Measurements from ENCODE around the gene ASMT.
"Not testable (repeated sequence)": the region's sequence is repeated elsewhere in the genome, so short reads cannot be mapped to it uniquely, and the experiment has no call there.

Gene ASMT

DNA sequence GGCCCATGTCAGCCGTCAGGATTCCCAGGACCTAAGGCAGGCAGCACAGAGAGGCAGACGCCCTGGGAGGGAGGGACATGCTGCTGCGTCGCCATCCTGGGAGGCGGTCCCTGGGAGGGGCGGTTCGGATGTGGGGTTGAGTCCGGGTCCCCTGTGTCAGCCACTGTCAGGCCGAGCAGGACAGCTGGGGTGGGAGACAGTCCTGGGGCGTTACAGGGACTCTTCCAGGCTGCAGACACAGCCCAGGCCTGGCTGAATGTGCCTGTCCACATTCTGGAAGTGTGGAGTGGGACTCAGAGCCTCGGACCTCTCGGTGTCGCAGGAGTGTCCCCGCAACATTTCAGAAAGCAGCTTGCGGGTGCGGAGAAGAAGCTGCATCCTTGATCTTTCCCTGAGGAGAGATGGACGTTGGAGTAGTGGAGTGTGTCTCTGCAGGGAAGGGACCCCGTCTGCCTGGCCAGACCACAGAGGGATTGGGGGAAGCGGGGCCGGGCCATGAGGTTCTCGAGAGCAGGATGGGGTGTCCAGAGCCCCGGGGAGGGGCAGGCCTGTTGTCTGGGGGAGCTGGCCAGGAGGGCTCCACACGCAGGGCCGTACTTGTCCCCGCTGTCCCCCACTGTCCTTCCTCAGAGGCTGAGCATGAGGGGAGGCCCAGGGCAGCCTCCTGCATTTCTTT, 17.4 kb upstream of the ASMT start:
- DNase-seq (ENCODE audit: low read depth): no peak

- no peak for DNase-seq (ENCODE audit: low read depth)
Measured at GRCh38 chrX:1598021-1598875, 16.6 kb upstream of the ASMT start.

- no peak for DNase-seq (ENCODE audit: low read depth)
Measured at GRCh38 chrX:1598876-1599790, 15.7 kb upstream of the ASMT start.

GRCh38 chrX:1599791-1600405, 15.0 kb upstream of the ASMT start:
- no peak for DNase-seq (ENCODE audit: low read depth)

DNA sequence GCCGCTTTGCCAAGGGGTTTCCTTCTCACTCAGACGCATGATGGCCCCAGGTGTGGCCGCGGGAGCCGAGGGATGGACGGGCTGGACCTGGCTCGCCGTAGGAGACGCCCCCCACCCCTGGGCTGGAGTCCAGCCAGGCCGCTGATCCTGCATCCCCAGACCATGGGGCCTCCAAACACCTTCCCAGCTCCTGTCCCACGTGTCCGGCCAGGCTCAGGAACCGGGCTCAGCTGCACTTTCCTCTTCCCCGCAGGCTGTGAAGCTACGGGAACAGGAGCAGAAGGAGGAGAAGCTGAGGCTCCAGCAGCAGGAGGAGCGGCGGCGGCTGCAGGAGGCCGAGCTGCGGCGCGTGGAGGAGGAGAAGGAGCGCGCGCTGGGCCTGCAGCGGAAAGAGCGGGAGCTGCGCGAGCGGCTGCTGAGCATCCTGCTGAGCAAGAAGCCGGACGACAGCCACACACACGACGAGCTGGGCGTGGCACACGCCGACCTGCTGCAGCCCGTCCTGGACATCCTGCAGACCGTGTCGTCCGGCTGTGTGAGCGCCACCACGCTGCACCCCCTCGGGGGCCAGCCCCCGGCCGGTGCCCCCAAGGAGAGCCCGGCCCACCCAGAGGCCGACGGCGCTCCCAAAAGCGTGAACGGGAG, 14.3 kb upstream of the ASMT start:
- DNase-seq (ENCODE audit: low read depth): no peak

- DNase-seq (ENCODE audit: low read depth): no peak
Measured at GRCh38 chrX:1601051-1601767, 13.7 kb upstream of the ASMT start.

GRCh38 chrX:1601768-1602085, 13.1 kb upstream of the ASMT start:
- no peak for DNase-seq (ENCODE audit: low read depth)

DNA sequence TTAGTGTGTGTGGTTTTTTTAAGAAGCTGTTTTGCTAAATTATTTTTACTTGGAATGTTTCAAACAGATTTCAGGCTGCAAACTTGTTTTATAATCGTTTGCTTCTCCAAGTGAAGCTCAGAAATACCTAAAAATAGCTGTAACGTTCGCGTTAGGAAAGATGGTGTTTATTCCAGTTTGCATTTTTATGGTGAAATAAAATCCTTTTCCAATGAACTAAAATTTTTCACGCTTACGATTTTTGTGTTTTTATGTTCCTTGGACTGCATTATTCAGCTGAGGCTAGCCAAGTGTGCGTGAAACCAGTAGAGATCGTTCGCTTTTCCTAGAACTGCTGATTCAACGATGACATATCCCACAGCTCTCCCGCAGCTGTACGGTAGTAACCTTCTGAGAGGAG, 12.6 kb upstream of the ASMT start:
- no peak for DNase-seq (ENCODE audit: low read depth)

DNA sequence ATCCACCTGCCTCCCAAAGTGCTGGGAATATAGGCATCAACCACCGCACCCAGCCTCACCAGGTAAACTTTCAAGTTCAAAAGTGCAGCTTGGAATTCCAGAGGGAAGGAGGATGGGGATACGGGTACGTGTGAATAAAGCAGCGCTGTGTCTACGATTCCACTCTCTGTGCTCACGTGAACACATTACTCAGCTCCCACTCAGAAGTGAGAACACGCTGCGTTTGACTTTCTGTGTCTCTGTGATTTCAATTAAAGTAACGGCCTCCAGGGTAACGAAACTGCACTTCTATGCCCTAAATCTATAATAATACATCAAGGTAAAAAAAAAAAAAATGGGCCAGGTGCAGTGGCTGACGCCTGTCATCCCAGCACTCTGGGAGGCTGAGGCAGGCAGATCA, 8.4 kb upstream of the ASMT start:
- DNase-seq (ENCODE audit: low read depth): no peak

DNA sequence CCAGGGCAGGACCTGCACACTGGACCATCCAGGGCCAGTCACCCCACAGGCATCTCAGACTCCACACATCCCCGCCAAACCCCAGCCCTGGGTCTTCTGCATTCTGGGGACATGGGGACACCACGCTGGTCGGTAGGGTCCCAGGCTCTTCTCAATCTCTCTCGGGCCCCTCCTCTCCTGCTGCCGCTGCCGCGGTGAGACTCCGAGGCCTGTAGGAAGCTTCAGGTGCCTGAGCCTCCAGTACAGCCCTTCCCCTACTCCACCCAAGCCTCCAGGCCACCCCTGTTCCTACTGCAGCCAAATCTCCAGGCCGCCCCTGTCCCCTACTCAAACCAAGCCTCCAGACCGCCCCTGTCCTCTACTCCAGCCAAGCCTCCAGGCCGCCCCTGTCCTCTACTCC, 5.5 kb upstream of the ASMT start:
- peak; percentile 6 for DNase-seq (ENCODE audit: low read depth)

DNA sequence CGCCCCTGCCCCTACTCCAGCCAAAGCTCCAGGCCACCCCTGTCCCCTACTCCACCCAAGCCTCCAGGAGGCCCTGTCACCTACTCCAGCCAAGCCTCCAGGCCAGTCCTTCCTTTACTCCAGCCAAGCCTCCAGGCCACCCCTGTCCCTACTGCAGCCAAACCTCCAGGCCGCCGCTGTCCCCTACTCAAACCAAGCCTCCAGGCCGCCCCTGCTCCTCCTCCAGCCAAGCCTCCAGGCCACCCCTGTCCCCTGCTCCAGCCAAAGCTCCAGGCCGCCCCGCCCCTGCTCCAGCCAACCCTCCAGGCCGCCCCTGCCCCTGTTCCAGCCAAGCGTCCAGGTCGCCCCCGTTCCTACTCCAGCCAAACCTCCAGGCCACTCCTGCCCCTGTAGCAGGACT, 5.1 kb upstream of the ASMT start:
- DNase-seq (ENCODE audit: low read depth): no peak

DNA sequence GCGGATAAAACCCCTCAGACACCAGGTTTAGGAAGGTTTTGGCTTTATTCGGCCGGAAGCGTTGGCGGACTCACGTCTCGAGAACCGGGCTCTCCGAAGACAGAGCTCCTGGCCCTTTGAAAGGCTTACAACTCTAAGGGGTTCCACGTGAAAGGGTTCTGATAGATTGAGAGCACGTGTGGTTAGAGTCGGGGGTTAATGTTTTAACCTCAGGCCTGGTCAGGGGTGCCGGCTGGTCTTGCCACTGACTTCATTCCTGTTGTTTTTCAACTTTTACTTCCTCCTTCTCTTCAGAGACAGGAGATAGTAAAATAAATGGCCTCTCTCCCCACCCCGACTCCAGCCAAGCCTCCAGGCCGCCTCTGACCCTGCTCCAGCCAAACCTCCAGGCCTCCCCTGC, 4.7 kb upstream of the ASMT start:
- no peak for DNase-seq (ENCODE audit: low read depth)

DNA sequence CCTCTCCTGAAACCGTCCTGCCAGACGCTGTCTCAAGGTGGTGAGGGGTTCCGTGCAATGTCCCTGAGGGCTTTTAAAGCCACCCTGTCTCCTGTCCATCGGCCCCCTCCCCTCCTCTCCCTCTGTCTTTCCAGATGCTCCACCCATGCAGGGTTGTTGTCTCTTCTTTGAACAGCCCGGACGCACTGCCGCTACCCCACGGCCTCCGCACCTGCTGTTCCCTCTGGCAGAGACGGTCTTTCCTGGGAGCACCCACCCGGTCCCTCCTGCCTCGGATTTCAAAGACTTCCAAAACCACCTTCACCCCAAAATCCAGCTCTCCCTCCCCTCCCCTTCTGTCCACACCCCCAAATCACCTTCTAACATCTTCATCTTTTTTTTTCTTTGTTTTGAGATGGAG, 4.1 kb upstream of the ASMT start:
- no peak for DNase-seq (ENCODE audit: low read depth)

DNA sequence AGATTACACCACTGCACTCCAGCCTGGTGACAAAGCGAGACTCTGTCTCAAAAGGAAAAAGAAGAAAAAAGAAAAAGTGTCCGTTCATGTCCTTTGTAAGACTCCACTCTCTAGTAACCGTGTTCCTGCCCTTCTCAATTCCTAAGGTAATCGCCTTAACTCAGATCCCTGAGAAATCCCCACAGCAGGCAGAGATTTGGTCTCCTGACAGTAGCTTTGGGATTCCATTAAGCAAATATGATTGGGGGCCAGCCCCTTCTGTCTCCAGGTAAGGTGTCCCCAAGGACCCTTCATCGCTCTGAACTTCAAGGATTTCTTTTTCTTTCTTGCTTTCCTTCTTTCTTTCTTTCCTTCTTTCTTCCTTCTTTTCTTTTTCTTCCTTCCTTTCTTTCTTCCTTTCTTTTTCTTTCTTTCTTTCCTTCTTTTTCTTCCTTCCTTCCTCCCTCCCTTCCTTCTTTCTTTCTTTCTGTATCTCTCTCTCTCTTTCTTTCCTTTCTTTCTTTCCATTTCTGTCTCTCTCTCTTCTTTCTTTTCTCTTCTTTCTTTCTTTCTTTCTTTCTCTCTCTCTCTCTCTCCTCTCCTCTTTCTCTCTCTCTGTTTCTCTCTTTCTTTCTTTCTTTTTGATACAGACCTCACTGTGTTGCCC, 2.1 kb upstream of the ASMT start:
- no peak for DNase-seq (ENCODE audit: low read depth)

GRCh38 chrX:1618689-1619088, 3.8 kb downstream of the ASMT start:
- no peak for DNase-seq (ENCODE audit: low read depth)

DNA sequence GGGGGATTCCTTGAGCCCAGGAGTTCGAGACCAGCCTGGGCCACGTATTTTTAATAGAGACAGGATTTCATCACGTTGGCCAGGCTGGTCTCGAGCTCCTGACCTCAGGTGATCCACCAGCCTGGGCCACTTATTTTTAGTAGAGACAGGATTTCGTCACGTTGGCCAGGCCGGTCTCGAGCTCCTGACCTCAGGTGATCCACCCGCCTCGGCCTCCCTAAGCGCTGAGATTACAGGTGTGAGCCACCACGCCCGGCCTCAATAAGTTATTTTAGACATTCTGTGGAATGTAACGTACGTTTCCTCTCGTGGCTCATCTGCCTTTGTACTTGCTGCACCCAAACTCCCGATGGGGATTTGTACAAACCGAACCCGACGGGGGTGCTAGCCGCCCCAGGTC, 8.8 kb downstream of the ASMT start:
- no peak for DNase-seq (ENCODE audit: low read depth)

DNA sequence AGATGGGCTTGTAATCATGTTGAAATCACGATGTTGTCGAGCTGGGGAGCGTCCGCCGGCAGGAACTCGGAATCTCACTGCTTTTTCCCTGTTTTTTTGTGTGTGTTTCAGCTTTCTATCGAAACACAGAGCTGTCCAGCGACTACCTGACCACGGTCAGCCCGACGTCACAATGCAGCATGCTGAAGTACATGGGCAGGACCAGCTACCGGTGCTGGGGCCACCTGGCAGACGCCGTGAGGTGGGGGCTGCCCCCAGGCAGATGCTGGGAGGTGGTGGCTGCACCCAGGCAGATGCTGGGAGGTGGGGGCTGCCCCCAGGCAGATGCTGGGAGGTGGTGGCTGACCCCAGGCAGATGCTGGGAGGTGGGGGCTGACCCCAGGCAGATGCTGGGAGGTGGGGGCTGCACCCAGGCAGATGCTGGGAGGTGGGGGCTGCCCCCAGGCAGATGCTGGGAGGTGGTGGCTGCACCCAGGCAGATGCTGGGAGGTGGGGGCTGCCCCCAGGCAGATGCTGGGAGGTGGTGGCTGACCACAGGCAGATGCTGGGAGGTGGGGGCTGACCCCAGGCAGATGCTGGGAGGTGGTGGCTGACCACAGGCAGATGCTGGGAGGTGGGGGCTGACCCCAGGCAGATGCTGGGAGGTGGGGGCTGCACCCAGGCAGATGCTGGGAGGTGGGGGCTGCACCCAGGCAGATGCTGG, 9.4 kb downstream of the ASMT start:
- not testable (repeated sequence) for DNase-seq (ENCODE audit: low read depth)

DNA sequence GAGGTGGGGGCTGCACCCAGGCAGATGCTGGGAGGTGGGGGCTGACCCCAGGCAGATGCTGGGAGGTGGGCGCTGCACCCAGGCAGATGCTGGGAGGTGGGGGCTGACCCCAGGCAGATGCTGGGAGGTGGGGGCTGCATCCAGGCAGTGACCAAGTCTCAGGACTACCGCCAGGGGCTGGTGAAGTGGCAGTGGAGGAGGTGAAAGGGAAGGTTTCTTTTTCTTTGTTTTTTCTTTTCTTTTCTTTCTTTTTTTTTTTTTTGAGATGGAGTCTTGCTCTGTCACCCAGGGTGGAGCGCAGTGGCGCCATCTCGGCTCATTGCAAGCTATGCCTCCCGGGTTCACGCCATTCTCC, 10.0 kb downstream of the ASMT start:
- DNase-seq (ENCODE audit: low read depth): not testable (repeated sequence)

DNA sequence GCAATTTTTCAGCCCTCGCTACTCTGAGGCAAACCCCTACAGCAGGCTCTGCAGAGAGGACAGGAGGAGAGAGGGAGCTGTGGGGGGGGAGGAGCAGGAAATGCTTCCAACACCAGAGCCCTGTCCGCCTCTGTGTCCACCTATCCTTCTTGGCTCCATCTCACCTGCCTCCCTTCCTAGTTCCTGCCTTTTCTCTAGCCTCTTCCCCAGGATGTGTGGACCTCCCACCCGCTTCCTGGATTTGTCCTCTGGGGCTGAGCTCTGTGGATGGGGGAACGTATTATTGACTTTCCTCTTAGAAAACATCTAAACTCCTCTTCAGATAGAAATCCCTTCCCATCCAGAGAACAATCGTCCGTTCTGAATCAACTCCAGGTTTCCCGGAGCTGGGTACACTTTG, 14.4 kb downstream of the ASMT start:
- no peak for DNase-seq (ENCODE audit: low read depth)

GRCh38 chrX:1646009-1646408, 31.1 kb downstream of the ASMT start:
- DNase-seq (ENCODE audit: low read depth): no peak
